DND-41 (cell line): ENCODE results near the gene TTLL11.

Source experiments
- EZH2 ChIP-seq: IDR thresholded peaks from 3 replicates; pipeline ENCODE4 v1.6.1; 2012; ENCODE audit warnings: borderline replicate concordance, low read depth, mild to moderate bottlenecking, moderate library complexity, low read length, inconsistent platforms; ENCODE audit not compliant: severe bottlenecking
- TF ChIP-seq, protein P1 (sequence below): IDR thresholded peaks from 2 replicates; pipeline ENCODE4 v1.5.1; 2012; ENCODE audit warnings: borderline replicate concordance, low read length, moderate library complexity, mild to moderate bottlenecking; ENCODE audit not compliant: poor library complexity, severe bottlenecking; ENCODE audit errors: extremely low read depth

DNA sequence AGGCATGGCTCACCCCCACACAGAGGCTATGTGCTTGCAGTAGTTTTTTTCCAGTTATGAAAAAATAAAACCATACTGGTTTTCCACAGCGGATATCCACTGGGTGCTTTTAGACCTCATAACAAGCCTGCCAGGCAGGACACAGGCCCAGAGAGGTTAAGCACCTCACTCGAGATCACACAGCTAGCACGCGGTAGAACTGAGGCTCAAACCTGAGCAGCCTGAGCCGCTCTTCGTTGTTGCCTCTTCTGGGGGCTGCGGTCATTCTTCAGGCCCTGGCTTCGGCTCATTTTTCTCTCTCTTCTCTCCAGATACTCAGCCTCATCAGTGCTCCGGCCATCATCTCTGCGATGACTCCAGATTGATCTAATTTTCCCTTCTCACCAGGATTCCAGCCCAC is 196.0 kb downstream of the TTLL11 start:
- TF ChIP-seq, protein P1, sequence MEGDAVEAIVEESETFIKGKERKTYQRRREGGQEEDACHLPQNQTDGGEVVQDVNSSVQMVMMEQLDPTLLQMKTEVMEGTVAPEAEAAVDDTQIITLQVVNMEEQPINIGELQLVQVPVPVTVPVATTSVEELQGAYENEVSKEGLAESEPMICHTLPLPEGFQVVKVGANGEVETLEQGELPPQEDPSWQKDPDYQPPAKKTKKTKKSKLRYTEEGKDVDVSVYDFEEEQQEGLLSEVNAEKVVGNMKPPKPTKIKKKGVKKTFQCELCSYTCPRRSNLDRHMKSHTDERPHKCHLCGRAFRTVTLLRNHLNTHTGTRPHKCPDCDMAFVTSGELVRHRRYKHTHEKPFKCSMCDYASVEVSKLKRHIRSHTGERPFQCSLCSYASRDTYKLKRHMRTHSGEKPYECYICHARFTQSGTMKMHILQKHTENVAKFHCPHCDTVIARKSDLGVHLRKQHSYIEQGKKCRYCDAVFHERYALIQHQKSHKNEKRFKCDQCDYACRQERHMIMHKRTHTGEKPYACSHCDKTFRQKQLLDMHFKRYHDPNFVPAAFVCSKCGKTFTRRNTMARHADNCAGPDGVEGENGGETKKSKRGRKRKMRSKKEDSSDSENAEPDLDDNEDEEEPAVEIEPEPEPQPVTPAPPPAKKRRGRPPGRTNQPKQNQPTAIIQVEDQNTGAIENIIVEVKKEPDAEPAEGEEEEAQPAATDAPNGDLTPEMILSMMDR = no peak
- TF ChIP-seq EZH2 = no peak
